PC-9 (cell line): ENCODE results near the gene PTCD1.

Experiments used
- CTCF ChIP-seq: fragments of 200-600 bp; sonication (generic); conservative IDR thresholded peaks from 2 replicates; pipeline ENCODE4 v1.6.1; 2017; ENCODE audit warnings: mixed run types, antibody characterized with exemption, mild to moderate bottlenecking, moderate library complexity
- EZH2 ChIP-seq: fragments of 200-600 bp; sonication (generic); IDR thresholded peaks from 2 replicates; pipeline ENCODE4 v1.8.0; 2017; ENCODE audit warnings: antibody characterized with exemption, low read depth

GRCh38 chr7:99385564-99385963, 53.0 kb downstream of the PTCD1 start:
- TF ChIP-seq CTCF (no peak), EZH2 (no peak)
